ES-I3 (cell line): ENCODE results near the gene SVIP.

Experiments used
- H3K36me3 ChIP-seq: 2 replicates; pipeline ENCODE4 v1.6.1; 2013; ENCODE audit warnings: mild to moderate bottlenecking, low read length, control low read depth, moderate library complexity; ENCODE audit not compliant: insufficient read depth
- H3K4me1 ChIP-seq: 2 replicates; pipeline ENCODE4 v1.6.1; 2013; ENCODE audit warnings: mild to moderate bottlenecking, control low read depth, low read length; ENCODE audit not compliant: insufficient read depth
- H3K9ac ChIP-seq: 2 replicates; pipeline ENCODE4 v1.6.1; 2013; ENCODE audit warnings: low read depth, mild to moderate bottlenecking, low read length, moderate library complexity
- H3K9me3 ChIP-seq: 2 replicates; pipeline ENCODE4 v1.6.1; 2013; ENCODE audit warnings: mild to moderate bottlenecking, low read length, moderate library complexity; ENCODE audit not compliant: control insufficient read depth, insufficient read depth

The SVIP gene

DNA sequence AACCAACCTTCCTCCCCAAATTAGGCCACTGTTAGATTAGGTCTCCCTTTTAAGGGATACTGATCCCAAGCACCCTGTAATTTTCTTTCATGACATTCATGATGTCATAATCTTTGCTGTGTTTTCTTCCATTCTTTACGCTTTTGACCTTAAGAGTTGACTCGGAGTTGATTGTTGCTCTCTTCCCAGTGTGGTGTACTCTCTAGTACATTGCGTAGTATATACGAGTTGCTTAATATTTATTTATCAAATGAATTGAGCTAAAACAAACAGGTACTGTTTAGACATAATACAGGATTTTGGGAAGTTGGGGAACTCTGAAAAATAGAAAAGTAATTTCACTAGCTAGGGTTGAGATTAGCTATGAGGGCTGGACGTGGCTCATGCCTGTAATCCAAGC is 49.8 kb downstream of the SVIP start:
- H3K9ac ChIP-seq, result no peak overlapping the region
- no peaks in the 10 kb centered on the region for H3K36me3 ChIP-seq
- H3K4me1 ChIP-seq, result no peaks in the 10 kb centered on the region; the same call in 1 of the 2 replicates
- H3K9me3 ChIP-seq, result no peaks in the 10 kb centered on the region

- Histone ChIP-seq H3K36me3 (no peaks in the 10 kb centered on the region), H3K9me3 (no peaks in the 10 kb centered on the region), H3K4me1 (no peaks in the 10 kb centered on the region; the same call in 1 of the 2 replicates), H3K9ac (no peak overlapping the region)
Measured at GRCh38 chr11:22778642-22779041, 51.0 kb downstream of the SVIP start.

DNA sequence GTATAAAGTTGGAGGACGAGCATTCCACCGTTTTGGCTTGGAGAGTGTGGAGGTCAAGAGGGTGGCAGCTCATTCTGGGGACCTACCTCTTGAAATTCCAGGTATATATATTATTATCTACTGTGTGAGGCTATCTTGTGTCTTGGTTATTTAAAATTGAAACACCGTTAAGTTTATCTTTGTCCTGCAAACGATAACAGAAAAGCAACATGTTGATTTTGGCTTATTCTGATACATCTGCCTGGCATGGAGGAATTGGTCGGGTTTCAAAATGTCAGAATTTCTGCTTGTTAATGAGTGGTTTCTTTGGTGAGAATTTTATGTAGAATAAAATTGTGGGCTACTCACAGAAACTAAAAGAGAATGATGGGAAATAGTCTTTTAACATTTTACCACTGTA is 54.4 kb downstream of the SVIP start:
- H3K4me1 ChIP-seq, result no peaks in the 10 kb centered on the region; the same call in 1 of the 2 replicates
- no peaks in the 10 kb centered on the region for H3K9me3 ChIP-seq
- no peak overlapping the region for H3K9ac ChIP-seq
- no peaks in the 10 kb centered on the region for H3K36me3 ChIP-seq

GRCh38 chr11:22774716-22775115 is 54.9 kb downstream of the SVIP start:
- Histone ChIP-seq H3K36me3 (no peaks in the 10 kb centered on the region), H3K9me3 (no peaks in the 10 kb centered on the region), H3K4me1 (no peaks in the 10 kb centered on the region; the same call in 1 of the 2 replicates), H3K9ac (no peak overlapping the region)

DNA sequence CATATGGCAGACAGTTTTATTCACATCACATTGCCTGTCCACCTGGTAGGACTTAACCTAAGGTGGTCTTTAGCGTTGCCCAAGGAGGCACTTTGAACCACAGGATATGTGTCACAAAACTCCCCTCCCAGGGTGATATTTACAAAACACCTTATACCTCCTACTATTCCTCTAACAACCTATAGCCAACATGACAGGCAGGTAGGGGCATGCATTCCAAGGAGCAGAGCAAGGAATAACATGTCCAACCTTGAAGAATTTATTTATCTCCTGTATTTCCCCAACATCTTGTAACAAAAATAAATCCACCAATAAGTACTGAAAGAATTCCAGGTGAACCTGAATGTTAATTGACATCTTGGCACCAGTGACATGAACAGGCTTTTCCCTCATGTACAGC is 60.5 kb downstream of the SVIP start:
- Histone ChIP-seq H3K4me1 (no peaks in the 10 kb centered on the region), H3K9me3 (no peaks in the 10 kb centered on the region)

More for the DNA sequence above, 60.5 kb downstream of the SVIP start:
- no peaks in the 10 kb centered on the region for H3K36me3 ChIP-seq
- H3K9ac ChIP-seq, result no peak overlapping the region
